ENCODE measurements around the gene ATG13. TPM values are rescaled to one million over a fixed set of nuclear protein-coding genes. Genes with fewer than 3 reads are reported as not detected.

Gene ATG13
- total RNA-seq, 4 donors from 2014 or later, result 33.4 to 76.0 (median 67.0) TPM

GRCh38 chr11:46655631-46656030, 38.3 kb downstream of the ATG13 start:
- Histone ChIP-seq H3K9me3 (no peaks in the 10 kb centered on the region), H3K27ac (no peak overlapping the region), H3K4me1 (no peaks in the 10 kb centered on the region), H3K27me3 (no peaks in the 10 kb centered on the region), H3K36me3 (peaks cover 3 to 95% of the 10 kb centered on the region in 2 donors), H3K4me3 (no peak overlapping the region)
- DNase-seq, result no peak
- intact Hi-C loops (cut with DNase I; ENCODE audit: low total_unique reads) (no loop called here), in situ Hi-C loops (cut with MboI; ENCODE audit: low sequenced_read_pairs in 4 of 4) (no loop called here)
- TF ChIP-seq POLR2A (IDR thresholded peaks at IDR 0.05), result no peak
- no peak for ATAC-seq

GRCh38 chr11:46657186-46657585, 39.8 kb downstream of the ATG13 start:
- Histone ChIP-seq H3K27ac (peak overlapping the region in 2 of 4 donors; percentile 61 to 64), H3K9me3 (no peaks in the 10 kb centered on the region), H3K4me1 (no peaks in the 10 kb centered on the region), H3K4me3 (no peak overlapping the region), H3K36me3 (peaks cover 3 to 95% of the 10 kb centered on the region in 2 donors), H3K27me3 (no peaks in the 10 kb centered on the region)
- intact Hi-C loops (cut with DNase I; ENCODE audit: low total_unique reads) (no loop called here), in situ Hi-C loops (cut with MboI; ENCODE audit: low sequenced_read_pairs in 4 of 4) (no loop called here)
- ATAC-seq (no peak), DNase-seq (no peak)
- TF ChIP-seq POLR2A (IDR thresholded peaks at IDR 0.05) (no peak), CTCF (IDR thresholded peaks at IDR 0.05 in 4 of 5, conservative IDR thresholded peaks at IDR 0.05 in 1 of 5) (no peak)

GRCh38 chr11:46658259-46658658, 40.9 kb downstream of the ATG13 start:
- Histone ChIP-seq H3K27me3 (no peaks in the 10 kb centered on the region), H3K9me3 (no peaks in the 10 kb centered on the region), H3K4me1 (no peaks in the 10 kb centered on the region), H3K4me3 (no peak overlapping the region), H3K27ac (peak overlapping the region; percentile 43 to 64 (median 56)), H3K36me3 (peaks cover 3 to 94% of the 10 kb centered on the region in 2 donors)
- DNase-seq (peak in 1 of 2 donors; percentile 67), ATAC-seq (peak; percentile 51 to 75)
- TF ChIP-seq POLR2A (IDR thresholded peaks at IDR 0.05), result no peak
- no peak for TF ChIP-seq CTCF (IDR thresholded peaks at IDR 0.05 in 4 of 5, conservative IDR thresholded peaks at IDR 0.05 in 1 of 5)
- intact Hi-C loops (cut with DNase I; ENCODE audit: low total_unique reads) (no loop called here), in situ Hi-C loops (cut with MboI; ENCODE audit: low sequenced_read_pairs in 4 of 4) (no loop called here)

- peak; percentile 71 to 77 for ATAC-seq
- H3K9me3 ChIP-seq, result no peaks in the 10 kb centered on the region
- no peak overlapping the region for H3K4me3 ChIP-seq
- in situ Hi-C loops (cut with MboI; ENCODE audit: low sequenced_read_pairs in 4 of 4), result no loop called here
- DNase-seq, result peak; percentile 45 to 72
- intact Hi-C loops (cut with DNase I; ENCODE audit: low total_unique reads), result no loop called here
- H3K36me3 ChIP-seq, result peaks cover 2 to 96% of the 10 kb centered on the region in 2 donors
- no peaks in the 10 kb centered on the region for H3K27me3 ChIP-seq
- H3K4me1 ChIP-seq, result no peaks in the 10 kb centered on the region
- TF ChIP-seq CTCF (IDR thresholded peaks at IDR 0.05 in 4 of 5, conservative IDR thresholded peaks at IDR 0.05 in 1 of 5) (no peak), POLR2A (IDR thresholded peaks at IDR 0.05) (no peak)
- peak overlapping the region; percentile 14 to 64 (median 50) for H3K27ac ChIP-seq
Measured at GRCh38 chr11:46659908-46660307, 42.6 kb downstream of the ATG13 start.

- Histone ChIP-seq H3K36me3 (peaks cover 0 to 93% of the 10 kb centered on the region in 2 donors), H3K27ac (peak overlapping the region in 1 of 4 donors; percentile 45), H3K9me3 (no peaks in the 10 kb centered on the region), H3K4me3 (no peak overlapping the region), H3K27me3 (no peaks in the 10 kb centered on the region), H3K4me1 (peaks cover 0 to 4% of the 10 kb centered on the region in 2 donors)
- in situ Hi-C loops (cut with MboI; ENCODE audit: low sequenced_read_pairs in 4 of 4) (no loop called here), intact Hi-C loops (cut with DNase I; ENCODE audit: low total_unique reads) (no loop called here)
- TF ChIP-seq POLR2A (IDR thresholded peaks at IDR 0.05) (no peak), CTCF (IDR thresholded peaks at IDR 0.05 in 4 of 5, conservative IDR thresholded peaks at IDR 0.05 in 1 of 5) (no peak)
- ATAC-seq (no peak), DNase-seq (no peak)
Measured at GRCh38 chr11:46661836-46662235, 44.5 kb downstream of the ATG13 start.

Data from gastrocnemius medialis (tissue), 4 donors.